Stimulated activated CD8-positive, alpha-beta memory T cell treated with anti-CD3 and anti-CD28 coated beads, Interleukin-7, amount 100 ng/mL, for 1 hour (primary cell): ENCODE results near the gene TRAF1.

ENCODE experiments used
- DNase-seq, 2 donors: peaks; one replicate each; pipeline ENCODE4 v3.0.0-alpha.2; 2020; ENCODE audit warnings: low read depth in 2 of 2

Gene TRAF1

GRCh38 chr9:120869360-120869687 is 57.3 kb downstream of the TRAF1 start:
- DNase-seq: no peak

- DNase-seq: peak; percentile 92 to 97
Measured at GRCh38 chr9:120868676-120869359, 57.8 kb downstream of the TRAF1 start.

DNA sequence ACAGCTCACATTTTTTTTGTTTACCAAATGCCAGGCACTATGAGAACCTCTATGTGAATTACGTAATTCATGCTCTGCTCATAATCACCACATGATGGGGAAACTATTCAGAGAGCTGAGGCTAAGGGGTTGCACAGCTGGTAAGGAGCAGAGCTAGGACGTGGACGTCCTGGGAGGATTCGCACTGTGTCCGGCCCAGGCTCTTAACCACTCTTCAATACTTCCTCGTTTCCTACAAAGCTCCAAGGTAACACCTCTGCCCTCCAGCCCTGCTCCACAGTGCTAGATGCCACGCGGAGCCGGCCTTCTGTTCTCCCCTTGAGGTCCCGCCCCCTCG is 58.3 kb downstream of the TRAF1 start:
- no peak for DNase-seq

- no peak for DNase-seq
Measured at GRCh38 chr9:120867676-120868338, 58.8 kb downstream of the TRAF1 start.

- no peak for DNase-seq
Measured at GRCh38 chr9:120866651-120867050, 59.9 kb downstream of the TRAF1 start.

DNA sequence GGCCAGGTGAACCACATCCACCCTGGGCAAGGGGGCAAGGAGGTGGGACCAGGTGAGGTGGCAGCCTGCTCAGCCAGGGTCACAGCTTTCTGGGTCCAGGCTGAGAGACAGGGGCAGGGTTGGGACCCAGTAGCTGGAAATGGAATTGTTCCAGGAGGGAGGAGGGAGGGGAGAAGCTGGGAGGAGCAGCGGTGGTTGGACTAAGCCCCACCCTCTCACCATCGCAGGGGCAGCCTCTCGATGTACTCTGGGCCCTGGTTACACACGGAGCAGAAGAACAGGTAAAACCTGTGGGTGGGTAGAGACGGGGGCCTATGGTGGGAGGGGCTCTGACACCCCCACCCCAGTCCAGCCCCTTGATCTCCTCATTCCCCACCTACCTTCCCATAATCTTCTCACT is 60.8 kb downstream of the TRAF1 start:
- DNase-seq: no peak

- no peak for DNase-seq
Measured at GRCh38 chr9:120865176-120865575, 61.4 kb downstream of the TRAF1 start.

- DNase-seq: no peak
Measured at GRCh38 chr9:120864719-120865118, 61.9 kb downstream of the TRAF1 start.

- DNase-seq: no peak
Measured at GRCh38 chr9:120863833-120864232, 62.8 kb downstream of the TRAF1 start.

DNA sequence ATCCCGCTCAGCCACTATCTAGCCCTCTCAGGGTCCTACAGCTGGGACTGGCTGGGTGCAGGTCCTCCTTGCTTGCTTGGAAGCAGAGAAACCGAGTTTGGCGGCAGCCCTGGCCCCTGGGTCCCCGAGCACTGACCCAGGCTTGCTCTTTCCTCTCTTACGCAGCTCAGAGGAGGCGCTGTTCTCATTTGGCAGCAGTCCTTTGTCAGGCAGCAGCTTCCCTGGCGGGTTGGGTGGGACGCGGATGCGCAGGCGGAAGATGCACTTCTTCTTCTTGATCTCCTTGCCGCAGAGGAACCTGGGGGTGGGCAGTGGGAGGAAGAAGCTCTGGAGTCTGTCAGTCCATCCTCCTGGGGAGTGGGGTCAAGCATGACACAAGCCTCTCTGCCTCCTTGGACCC is 64.1 kb downstream of the TRAF1 start:
- no peak for DNase-seq

DNA sequence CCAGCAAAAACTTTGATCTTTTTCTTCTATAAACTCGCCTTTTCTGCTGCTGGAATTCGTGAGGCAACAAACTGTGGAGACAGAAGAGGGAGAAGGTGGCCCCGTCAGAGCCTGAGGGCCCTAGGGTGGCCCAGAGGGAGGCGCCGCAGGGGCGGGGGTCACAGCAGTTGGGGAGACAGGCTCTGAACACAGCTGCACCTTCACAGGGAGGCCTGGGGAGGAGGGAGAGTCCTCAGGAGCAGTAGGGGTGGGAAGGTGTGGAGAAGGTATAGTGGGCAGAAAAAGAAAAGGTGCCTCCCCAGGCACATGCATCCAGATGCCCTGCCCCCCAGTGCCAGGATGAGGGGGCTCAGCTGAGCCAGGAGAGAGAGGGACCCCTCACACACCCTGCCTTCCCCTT is 64.7 kb downstream of the TRAF1 start:
- DNase-seq: no peak

DNA sequence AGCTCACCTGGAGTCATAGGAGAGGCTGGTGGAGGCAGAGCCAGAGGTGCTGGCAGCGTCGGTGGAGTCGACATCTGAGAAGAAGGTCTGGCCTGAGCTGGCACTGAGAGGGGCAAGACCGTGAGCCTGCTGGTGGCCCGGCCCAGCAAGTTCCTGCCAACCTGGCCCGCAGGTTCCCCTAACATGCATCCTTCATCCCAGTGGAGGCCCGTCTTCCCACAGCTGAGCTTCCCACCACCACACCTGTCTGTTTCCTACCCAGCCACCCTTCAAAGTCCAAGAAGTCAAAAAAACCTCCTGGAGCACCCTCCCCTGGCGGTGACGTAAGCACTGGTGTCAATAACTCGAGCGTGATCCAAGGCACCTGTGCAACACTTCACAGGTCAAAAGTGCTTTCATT is 66.5 kb downstream of the TRAF1 start:
- no peak for DNase-seq

GRCh38 chr9:120859361-120859760 is 67.2 kb downstream of the TRAF1 start:
- DNase-seq: no peak

DNA sequence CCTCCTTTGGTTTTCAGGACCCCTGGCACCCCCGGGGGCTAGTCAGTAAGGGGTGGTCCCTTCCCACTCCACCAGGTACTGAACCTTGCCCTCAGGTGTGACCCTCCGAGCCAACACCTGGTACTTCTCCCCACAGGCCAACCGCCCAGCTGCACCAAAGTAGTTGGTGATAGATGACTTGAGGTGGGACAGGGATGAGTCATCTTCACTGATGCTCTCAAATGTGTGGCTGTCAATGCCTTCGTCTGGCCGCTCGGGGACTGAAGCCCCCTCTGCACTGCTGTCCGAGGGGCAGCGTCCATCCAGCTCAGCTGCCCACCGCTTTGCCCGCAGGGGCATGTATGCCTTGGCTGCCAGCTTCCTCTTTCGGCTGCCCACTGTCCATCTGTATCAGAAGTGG is 68.7 kb downstream of the TRAF1 start:
- no peak for DNase-seq

DNA sequence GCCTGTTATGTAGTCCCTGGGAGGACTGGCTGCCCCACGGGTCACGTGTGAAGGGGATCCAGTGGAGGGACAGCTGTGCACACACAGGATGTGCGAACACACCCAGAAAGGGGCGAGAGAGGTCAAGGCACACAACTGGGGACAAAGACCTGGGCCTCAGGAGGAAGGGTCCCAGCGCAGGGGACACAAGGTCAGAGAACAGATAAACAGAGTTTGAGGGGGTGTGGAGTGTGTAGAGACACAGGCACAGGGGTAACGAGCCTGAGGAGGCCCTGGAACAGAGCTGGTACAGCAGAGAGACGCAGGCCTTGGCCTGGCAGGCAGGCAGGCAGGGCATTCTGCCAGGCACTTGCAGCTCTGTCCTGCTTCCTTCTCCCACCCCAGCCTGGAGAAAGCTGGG is 69.1 kb downstream of the TRAF1 start:
- no peak for DNase-seq

DNA sequence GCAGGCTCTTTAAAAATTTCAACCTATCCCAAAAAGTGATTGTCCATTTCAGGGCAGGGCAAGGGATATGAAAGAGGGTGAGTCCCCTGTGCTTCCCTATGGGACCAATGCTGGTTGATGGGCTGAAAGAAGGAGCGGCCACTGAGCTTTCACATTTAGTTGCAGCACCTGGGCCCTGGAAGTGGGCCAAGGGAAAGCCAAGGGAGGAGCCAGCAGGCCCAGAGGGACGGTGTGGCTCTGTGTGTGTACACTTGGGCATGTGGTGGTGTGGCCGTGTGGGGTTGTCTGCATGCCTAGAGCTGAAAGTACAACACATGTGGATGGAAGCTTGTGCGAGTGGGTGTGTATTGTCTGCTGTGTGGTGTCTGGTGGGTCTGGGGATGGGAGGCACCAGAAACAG is 69.9 kb downstream of the TRAF1 start:
- DNase-seq: no peak

DNA sequence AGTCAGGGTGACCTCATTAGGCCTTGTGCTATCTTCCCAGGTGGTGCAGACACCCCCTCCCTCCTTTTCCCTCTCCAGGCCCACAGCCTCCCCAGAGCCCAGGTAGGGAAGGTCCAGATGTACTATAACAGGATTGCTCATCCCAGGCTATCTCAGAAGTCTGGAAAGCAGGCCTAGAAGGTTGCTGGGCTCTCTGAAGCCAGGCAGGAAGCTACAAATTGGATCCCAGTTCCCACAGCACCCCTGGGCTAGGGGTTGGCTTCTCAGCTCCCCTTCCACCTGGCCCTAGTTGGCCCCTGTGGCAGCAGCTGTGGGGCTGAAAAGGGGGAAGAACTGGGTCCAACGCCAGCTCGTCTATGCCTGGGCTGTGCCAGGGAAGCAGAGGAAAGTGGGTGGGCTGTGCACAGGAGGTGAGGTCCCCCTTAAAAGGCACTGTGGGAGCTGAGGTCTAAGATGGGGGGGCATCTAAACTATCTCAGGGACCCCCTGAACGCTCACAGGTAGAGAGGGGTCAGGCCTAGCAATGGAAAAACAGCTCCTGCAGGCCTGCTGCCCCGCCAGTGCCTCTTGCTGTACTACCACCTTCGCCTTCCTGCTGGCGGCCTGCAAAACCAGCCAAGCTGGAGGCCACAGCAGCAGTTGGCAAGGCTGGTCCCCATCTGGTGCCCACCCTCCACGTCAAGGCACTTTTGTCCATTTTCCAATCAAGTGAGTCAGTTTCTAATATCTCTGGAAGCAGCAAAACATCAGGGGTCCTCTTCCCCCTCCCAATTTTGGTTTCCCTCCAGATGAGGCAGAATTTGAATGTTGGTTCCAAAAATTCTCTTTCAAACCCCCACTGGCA is 70.5 kb downstream of the TRAF1 start:
- DNase-seq: no peak

GRCh38 chr9:120854596-120855327 is 71.8 kb downstream of the TRAF1 start:
- no peak for DNase-seq

- DNase-seq: no peak
Measured at GRCh38 chr9:120853198-120853597, 73.4 kb downstream of the TRAF1 start.
